ENCODE results near the gene ISY1. TPM values are rescaled to one million over a fixed set of nuclear protein-coding genes. Genes with fewer than 3 reads are reported as not detected.
"Not testable (repeated sequence)": the region's sequence is repeated elsewhere in the genome, so short reads cannot be mapped to it uniquely, and the experiment has no call there.

Gene ISY1
- total RNA-seq, 4 donors from 2014 or later: 4.1 to 39.3 (median 22.3) TPM

- Histone ChIP-seq H3K4me3 (no peak overlapping the region), H3K4me1 (no peaks in the 10 kb centered on the region), H3K36me3 (no peaks in the 10 kb centered on the region), H3K27me3 (no peaks in the 10 kb centered on the region), H3K27ac (no peak overlapping the region), H3K9me3 (no peaks in the 10 kb centered on the region)
- intact Hi-C loops (cut with DNase I; ENCODE audit: low total_unique reads): no loop called here
- TF ChIP-seq POLR2A (IDR thresholded peaks at IDR 0.05) (no peak), CTCF (IDR thresholded peaks at IDR 0.05) (no peak)
- no peak for DNase-seq
Measured at GRCh38 chr3:129144786-129145185, 16.1 kb downstream of the ISY1 start.

GRCh38 chr3:129141011-129141410 lies 19.9 kb downstream of the ISY1 start:
- H3K4me3 ChIP-seq; H3K27ac ChIP-seq; H3K36me3 ChIP-seq; H3K4me1 ChIP-seq; H3K27me3 ChIP-seq; H3K9me3 ChIP-seq; DNase-seq; intact Hi-C loops (cut with DNase I; ENCODE audit: low total_unique reads): not testable (repeated sequence)

- Histone ChIP-seq H3K4me3 (no peak overlapping the region), H3K27me3 (no peaks in the 10 kb centered on the region), H3K27ac (no peak overlapping the region), H3K9me3 (no peaks in the 10 kb centered on the region), H3K36me3 (no peaks in the 10 kb centered on the region), H3K4me1 (no peaks in the 10 kb centered on the region)
- TF ChIP-seq POLR2A (IDR thresholded peaks at IDR 0.05) (no peak), CTCF (IDR thresholded peaks at IDR 0.05) (no peak)
- DNase-seq: no peak
- intact Hi-C loops (cut with DNase I; ENCODE audit: low total_unique reads): no loop called here
Measured at GRCh38 chr3:129139911-129140310, 21.0 kb downstream of the ISY1 start.

GRCh38 chr3:129136275-129136674 lies 24.6 kb downstream of the ISY1 start:
- H3K36me3 ChIP-seq; DNase-seq; H3K9me3 ChIP-seq; H3K4me1 ChIP-seq; H3K4me3 ChIP-seq; intact Hi-C loops (cut with DNase I; ENCODE audit: low total_unique reads); H3K27ac ChIP-seq; H3K27me3 ChIP-seq: not testable (repeated sequence)

GRCh38 chr3:129132097-129132866 lies 28.6 kb downstream of the ISY1 start:
- no peaks in the 10 kb centered on the region for H3K4me1 ChIP-seq
- no peaks in the 10 kb centered on the region for H3K9me3 ChIP-seq
- intact Hi-C loops (cut with DNase I; ENCODE audit: low total_unique reads): no loop called here
- H3K27me3 ChIP-seq: no peaks in the 10 kb centered on the region
- H3K36me3 ChIP-seq: no peaks in the 10 kb centered on the region
- H3K4me3 ChIP-seq: no peak overlapping the region
- no peak for TF ChIP-seq POLR2A (IDR thresholded peaks at IDR 0.05)
- no peak for TF ChIP-seq CTCF (IDR thresholded peaks at IDR 0.05)
- no peak overlapping the region for H3K27ac ChIP-seq
- no peak for DNase-seq

GRCh38 chr3:129131465-129132088 lies 29.3 kb downstream of the ISY1 start:
- no peak for TF ChIP-seq POLR2A (IDR thresholded peaks at IDR 0.05)
- TF ChIP-seq CTCF (IDR thresholded peaks at IDR 0.05): no peak
- H3K4me3 ChIP-seq: no peak overlapping the region
- DNase-seq: no peak
- no peak overlapping the region for H3K27ac ChIP-seq
- intact Hi-C loops (cut with DNase I; ENCODE audit: low total_unique reads): no loop called here
- no peaks in the 10 kb centered on the region for H3K36me3 ChIP-seq
- no peaks in the 10 kb centered on the region for H3K4me1 ChIP-seq
- no peaks in the 10 kb centered on the region for H3K27me3 ChIP-seq
- no peaks in the 10 kb centered on the region for H3K9me3 ChIP-seq
